OCI-M1 (cell line): ENCODE measurements around the gene PALM.

Experiments used
- DNase-seq: peaks from one replicate; lab custom pipeline; 2025; lab: John Stamatoyannopoulos, UW

The PALM gene

DNA sequence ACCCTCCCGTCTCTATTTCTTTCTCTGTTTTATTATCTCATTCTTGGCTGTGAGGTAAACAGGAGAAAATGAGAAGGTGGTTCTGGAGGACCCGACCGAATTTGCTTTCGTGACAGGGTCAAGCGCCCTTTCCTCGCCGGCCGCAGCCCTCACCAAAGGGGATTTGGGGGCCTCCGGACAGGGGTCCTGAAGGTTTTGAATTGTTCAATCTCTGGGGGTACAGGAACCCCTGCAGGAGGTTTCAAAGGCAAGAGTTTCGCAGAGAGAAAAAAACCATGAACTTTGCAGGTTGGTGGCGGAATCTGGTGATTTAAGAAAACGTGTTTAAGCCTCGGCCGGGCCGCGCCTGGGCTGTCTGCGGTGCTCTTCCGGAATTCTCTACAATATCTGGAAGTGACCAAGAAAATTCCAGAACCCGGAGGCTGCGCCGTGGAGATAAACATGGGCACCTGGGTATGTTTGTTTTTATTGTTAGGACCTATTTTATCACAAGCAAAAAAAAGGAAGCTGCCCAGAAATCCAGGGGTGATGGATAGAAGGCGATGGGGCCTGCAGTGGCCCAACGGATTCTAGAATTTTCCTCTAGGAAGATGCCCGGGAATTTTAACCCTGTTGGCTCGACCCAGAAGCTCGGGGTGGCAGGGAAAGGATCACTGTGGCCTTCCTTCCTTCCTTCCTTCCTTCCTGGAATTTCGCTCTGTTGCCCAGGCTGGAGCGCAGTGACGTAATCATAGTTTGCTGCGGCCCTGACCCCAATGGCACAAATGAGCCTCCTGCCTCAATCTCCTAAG lies 74.3 kb downstream of the PALM start:
- DNase-seq, result no peak

DNA sequence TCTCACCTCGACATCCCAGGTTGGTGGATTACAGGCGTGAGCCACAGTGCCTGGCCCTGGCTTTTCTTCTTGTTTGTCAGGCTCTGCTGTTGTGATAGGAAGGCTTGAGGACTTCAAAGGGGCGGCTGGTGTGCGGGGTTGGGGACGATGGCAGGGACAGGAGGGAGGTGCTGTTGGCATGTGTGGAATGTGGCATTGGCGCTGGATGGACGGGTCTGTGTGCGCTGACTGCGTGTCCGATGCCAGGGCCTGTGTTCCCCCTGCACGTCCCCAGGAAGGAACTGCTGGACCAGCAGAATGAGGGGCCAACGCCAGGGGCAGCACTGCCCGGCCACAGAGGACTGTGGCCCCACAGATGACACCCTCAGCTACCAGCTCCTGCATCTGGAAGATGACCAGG lies 75.8 kb downstream of the PALM start:
- DNase-seq, result no peak

DNA sequence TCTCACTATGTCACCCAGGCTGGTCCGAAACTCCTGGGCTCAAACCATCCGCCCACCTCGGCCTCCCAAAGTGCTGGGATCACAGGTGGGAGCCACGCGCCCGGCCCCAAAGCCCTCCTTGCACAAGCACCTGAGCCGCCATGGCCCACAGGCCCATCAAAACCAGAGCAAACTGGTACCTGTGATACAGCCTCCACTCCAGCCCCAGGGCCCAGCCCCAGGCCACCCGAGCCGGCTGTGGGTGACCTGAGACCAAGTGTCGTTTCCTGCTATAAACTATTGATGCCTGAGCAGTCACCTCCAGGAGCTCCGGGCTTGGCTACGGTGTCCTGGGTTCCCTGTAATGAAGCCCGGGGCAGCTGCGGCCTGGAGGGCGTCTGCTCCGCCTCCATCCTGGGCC lies 78.8 kb downstream of the PALM start:
- DNase-seq, result no peak

DNA sequence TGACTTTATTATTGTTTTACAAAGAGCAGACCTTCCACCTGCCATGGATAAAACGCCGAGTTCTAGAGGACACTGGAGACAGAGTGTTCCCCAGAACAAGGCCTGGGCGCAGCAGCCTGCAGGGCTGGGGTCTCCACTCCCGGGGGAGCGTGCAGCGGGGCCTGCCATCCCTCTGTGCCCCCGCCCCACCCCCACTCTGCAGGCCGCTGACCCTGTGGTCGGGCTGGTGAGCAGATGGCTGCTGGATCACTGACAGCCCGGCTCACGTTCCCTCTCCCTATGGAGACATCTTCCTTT lies 79.9 kb downstream of the PALM start:
- DNase-seq, result no peak

DNA sequence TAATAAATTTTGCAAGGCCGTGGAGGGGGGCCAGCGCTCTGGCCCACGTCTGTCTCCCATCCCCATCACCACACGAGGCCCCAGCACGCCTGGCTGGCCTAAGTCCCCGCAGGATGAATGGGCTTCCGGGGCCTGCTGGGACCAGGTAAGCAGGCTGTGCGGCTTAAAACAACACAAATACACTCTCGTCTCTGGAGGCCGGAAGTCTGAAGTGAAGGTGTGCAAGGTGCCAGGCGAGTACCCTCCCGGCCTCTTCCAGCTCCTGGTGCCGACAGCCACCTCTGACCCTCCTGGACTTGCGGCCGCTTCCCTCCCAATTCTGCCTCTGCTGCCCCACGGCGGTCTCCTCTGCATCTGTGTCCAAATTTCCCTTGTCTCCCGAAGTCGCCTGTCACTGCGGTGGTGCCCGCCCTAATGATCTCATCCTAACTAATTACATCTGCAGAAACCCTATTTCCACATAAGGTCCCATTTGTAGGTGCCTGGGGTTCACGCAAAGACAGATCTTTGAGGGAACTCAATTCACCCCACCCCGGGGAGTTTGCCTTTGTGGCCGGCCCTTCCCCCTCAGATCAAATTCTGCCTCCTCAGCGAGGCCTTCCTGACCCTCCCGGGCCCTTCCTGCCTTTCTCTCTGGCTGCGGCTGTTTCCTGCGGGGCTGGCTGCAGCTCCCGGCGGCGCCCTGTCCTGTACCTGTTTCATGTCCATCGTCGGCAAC lies 80.4 kb downstream of the PALM start:
- DNase-seq, result no peak

DNA sequence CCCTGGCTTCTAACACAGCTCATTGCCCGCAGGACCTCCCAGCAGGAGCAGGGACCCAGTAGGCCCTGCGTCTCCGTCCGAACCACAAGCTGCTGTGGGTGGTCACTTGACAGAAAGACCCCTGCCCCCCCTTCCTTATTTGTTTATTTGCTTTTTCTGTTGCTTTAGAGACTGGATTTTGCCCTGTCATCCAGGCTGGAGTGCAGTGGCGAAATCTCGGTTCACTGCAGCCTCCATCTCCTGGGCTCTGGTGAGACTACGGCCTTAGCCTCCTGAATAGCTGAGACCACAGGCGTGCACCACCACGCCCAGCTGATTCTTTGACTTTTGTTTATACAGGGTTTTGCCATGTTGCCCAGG lies 80.9 kb downstream of the PALM start:
- DNase-seq, result no peak

DNA sequence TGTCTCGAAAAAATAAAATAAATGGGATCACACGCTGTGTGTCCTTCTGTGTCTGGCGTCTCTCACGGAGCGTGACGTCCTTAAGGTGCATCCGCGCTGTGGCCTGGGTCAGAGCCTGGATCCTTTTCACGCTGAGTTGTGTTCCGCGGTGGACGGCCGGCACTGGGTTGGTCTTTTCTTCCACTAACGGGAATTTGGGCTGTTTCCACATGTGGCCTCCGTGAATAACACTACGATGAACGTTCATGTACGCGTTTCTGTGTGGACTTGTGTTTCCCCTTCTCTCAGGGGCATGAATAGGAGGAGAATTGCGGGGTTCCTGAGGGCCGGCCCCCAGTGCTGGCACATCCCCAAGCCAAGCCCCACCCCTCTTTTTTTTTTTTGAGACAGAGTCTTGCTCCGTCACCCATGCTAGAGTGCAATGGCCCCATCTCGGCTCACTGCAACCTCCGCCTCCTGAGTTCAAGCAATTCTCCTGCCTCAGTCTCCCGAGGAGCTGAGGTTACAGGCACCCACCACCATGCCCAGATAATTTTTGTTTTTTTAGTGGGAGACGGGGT lies 82.4 kb downstream of the PALM start:
- DNase-seq, result no peak

DNA sequence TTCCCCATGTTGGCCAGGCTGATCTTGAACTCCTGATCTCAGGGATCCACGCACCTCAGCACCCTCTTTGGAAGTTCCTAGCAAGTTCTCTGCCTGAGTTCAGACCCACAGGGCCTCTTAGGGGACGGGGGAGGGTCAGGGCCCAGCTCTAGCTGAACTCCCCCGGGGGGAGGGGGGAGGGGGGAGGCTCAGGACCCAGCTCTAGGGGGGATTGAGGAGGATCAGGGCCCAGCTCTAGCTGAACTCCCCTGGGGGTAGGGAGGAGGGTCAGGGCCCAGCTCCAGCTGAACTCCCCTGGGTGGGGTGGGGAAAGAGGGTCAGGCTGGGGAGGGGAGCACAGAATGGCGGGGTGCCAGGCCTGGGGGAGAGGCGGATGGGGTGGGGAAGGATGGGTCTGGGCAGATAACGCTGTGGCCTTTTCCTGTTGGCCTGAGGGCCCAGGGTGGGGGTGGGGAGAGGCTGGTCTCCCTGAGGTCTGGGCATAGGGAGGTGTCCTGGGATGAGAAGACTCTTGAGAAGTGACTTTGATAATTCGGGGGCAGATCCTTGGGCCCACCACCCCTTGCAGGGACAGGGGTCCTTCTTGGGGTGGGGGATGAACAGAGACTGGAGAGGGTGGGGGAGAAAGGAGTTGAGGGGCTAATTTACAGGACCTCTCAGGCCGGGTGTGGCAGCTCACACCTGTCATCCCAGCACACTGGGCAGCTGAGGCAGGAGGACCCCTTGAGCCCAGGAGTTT lies 83.0 kb downstream of the PALM start:
- DNase-seq, result peak; percentile 89

DNA sequence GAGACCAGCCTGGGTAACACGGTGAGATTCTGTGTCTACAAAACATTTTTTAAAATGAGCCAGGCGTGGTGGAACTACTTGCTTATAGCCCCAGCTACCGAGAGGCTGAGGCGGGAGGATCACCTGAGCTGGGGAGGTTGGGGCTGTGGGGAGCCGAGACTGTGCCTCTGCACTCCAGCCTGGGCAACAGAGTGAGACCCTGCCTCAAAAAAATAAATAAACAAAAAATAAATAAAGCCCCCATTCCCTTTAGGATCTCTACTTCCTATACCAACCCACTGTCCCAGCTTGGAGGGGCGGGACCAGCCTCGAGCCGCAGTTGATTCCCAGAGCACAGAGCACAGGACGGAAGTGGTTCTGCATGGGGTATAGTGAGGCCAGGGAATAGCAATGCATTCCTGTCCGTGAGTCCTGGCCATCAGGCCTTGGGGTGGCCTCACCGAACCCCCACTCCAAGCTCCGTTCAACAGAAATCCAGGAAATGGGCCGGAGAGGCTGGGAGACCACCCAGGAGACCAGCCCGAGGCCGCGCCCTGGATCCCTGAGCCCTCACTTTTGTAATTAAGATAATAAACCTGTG lies 83.7 kb downstream of the PALM start:
- DNase-seq, result peak; percentile 70

DNA sequence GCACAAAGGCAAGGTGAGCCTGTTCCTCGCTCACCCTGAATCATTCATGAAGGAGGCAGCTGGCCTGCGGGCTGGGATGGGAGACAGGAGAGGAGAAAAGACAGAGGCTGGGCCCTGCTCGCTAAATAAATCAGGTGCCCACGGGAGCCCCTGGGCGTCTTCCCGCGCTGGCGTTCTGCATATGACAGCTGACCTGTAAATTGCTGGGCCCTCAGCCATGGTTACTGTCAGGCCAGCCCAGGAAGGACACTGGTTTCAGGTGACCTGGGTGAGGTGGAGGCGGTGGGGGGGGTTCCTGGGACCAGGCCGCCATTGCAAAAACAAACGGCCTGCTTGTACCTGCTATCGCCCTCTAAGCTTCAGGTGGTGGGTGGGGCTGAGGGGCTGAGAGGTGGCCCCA lies 85.1 kb downstream of the PALM start:
- no peak for DNase-seq

DNA sequence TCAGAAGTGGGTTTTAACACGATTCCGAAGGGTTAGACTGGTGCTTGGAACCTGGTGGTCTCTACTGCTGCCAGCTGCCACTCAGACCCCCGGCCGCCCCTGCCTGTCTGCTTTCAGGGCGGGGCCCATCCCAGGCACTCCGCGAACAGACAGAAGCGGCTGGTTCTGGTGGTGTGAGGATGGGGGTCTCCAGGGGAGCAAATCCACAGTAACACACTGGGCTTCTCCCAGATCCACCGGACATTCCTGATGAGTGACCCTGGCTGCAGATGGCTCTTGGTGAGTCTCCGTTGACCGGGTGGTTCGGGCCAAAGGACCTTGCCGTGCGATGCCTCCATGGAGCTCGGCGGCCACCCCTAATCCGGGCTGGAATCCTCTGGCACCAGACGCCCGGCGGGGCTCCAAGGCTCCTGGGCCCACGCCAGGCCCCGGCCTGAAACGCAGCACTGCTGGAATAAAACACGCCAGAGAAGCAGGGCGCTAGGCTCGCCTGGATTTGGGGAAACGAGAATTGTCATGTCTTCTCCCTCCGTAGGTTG lies 86.4 kb downstream of the PALM start:
- DNase-seq, result no peak

DNA sequence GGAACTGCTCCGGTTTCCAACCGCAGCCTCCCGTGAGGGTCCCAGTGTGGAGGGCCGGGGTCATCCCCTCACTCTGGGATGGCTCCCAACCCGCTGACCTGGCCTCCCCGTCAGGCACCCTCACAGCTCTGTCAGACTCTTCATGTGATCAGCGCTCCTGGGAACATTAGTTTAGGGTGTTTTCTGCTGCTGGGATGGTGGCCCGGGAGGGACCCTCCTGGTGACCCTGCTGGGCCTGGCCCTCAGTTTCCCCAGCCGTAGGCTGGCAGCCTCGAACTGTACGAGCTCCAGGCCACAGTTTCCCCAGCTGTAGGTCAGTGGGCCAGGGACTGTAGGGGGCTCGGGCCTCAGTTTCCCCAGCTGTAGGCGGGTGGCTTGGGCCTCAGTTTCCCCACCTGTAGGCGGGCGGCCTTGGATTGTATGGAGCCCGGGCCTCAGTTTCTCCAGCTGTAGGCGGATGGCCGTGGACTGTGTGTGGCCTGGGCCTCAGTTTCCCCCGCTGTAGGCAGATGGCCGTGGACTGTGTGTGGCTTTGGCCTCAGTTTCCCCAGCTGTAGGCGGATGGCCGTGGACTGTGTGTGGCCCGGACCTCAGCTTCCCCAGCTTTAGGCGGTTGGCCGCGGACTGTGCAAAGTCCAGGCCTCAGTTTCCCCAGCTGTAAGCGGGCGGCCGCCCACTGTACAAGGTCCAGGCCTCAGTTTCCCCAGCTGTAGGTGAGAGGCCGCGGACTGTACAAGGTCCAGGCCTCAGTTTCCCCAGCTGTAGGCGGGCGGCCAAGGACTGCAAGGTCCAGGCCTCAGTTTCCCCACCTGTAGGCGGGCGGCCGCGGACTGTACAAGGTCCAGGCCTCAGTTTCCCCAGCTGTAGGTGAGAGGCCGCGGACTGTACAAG lies 87.2 kb downstream of the PALM start:
- no peak for DNase-seq

DNA sequence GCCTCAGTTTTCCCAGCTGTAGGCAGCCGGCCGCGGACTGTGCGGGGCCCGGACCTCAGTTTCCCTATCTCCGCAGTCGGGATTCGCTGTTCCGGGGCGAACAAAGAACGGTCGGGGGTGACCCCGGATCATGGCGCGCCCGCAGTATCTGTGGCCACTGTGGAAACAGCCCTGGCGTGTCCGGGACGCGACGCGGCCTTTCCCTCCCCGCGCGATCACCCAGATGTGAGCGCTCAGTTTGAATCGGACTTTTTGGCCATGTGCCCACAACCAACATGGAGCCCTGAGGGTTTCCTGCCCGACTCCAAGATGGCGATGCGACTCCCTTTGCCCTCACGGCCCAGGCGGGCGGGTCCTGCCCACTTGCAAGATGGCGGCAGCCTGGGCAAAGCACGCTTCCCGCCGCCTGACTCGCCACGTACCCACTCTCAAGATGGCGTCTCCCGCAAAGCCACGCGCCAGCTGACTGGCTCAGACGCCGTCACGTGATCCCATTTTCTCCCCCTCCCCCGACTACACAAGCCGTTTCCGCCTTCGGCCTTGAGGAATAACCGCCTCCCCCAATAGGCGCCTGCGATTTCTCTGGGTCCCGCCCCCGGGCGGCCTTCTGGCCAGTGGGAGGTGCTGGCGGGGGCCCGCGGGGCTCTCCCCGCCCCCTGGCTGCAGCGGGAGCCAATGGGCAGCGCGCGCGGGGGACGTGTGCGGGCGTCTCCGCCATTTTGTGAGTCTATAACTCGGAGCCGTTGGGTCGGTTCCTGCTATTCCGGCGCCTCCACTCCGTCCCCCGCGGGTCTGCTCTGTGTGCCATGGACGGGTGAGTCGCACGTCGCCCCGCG lies 88.2 kb downstream of the PALM start, which contains the start of gene PTBP1:
Gene PTBP1 (plus strand): TSS at position 761 of the 836 bp plus-strand sequence. CDS start 46 bp downstream, at position 807.
- peak; percentile 99 for DNase-seq
